NCI-H446 treated with DMSO at 0.1 percent for 48 hours (cell line): ENCODE results near the gene SFMBT1.

Source experiments
- DNase-seq: peaks from one replicate; lab custom pipeline; 2025; lab: John Stamatoyannopoulos, UW

SFMBT1 gene

GRCh38 chr3:52923963-52924362, 121.9 kb downstream of the SFMBT1 start:
- no peak for DNase-seq

GRCh38 chr3:52920841-52921240, 125.0 kb downstream of the SFMBT1 start:
- no peak for DNase-seq

GRCh38 chr3:52917044-52917443, 128.8 kb downstream of the SFMBT1 start:
- no peak for DNase-seq

- no peak for DNase-seq
Observed at GRCh38 chr3:52915294-52915693, 130.6 kb downstream of the SFMBT1 start.

GRCh38 chr3:52912885-52913731, 132.8 kb downstream of the SFMBT1 start:
- no peak for DNase-seq

GRCh38 chr3:52910823-52911222, 135.1 kb downstream of the SFMBT1 start:
- DNase-seq: no peak

- DNase-seq: no peak
Observed at GRCh38 chr3:52907497-52907896, 138.4 kb downstream of the SFMBT1 start.

- no peak for DNase-seq
Observed at GRCh38 chr3:52904552-52904951, 141.3 kb downstream of the SFMBT1 start.

- no peak for DNase-seq
Observed at GRCh38 chr3:52904000-52904399, 141.9 kb downstream of the SFMBT1 start.

GRCh38 chr3:52897130-52898122, 148.4 kb downstream of the SFMBT1 start, which contains the start of gene STIMATE:
Gene STIMATE (minus strand): TSS chr3:52897548. CDS start chr3:52897450, 98 bp downstream.
- peak; percentile 29 for DNase-seq

- no peak for DNase-seq
Observed at GRCh38 chr3:52896613-52897012, 149.3 kb downstream of the SFMBT1 start.

- DNase-seq: no peak
Observed at GRCh38 chr3:52896151-52896550, 149.7 kb downstream of the SFMBT1 start.

GRCh38 chr3:52895418-52895817, 150.5 kb downstream of the SFMBT1 start:
- DNase-seq: no peak

GRCh38 chr3:52894756-52895155, 151.1 kb downstream of the SFMBT1 start:
- DNase-seq: no peak

- DNase-seq: no peak
Observed at GRCh38 chr3:52893723-52894122, 152.2 kb downstream of the SFMBT1 start.

GRCh38 chr3:52892625-52893311, 153.1 kb downstream of the SFMBT1 start:
- DNase-seq: no peak

- DNase-seq: no peak
Observed at GRCh38 chr3:52892290-52892624, 153.6 kb downstream of the SFMBT1 start.

- no peak for DNase-seq
Observed at GRCh38 chr3:52891615-52892081, 154.2 kb downstream of the SFMBT1 start.

- no peak for DNase-seq
Observed at GRCh38 chr3:52891164-52891563, 154.7 kb downstream of the SFMBT1 start.

GRCh38 chr3:52890735-52891134, 155.1 kb downstream of the SFMBT1 start:
- DNase-seq: no peak

- DNase-seq: no peak
Observed at GRCh38 chr3:52889901-52890300, 156.0 kb downstream of the SFMBT1 start.

- DNase-seq: no peak
Observed at GRCh38 chr3:52887166-52887565, 158.7 kb downstream of the SFMBT1 start.
